HG02870 (cell line): ENCODE results near the gene ZNF660.

Experiments
- ATAC-seq: cut with Tn5 transposase; IDR thresholded peaks from one replicate; pipeline ENCODE4 v1.9.1; 2021; ENCODE audit warnings: mild to moderate bottlenecking, moderate library complexity; ENCODE audit not compliant: unreplicated experiment

ZNF660 gene

GRCh38 chr3:44628716-44629115, 44.0 kb downstream of the ZNF660 start:
- ATAC-seq: no peak

GRCh38 chr3:44632193-44632592, 47.4 kb downstream of the ZNF660 start:
- ATAC-seq: no peak

DNA sequence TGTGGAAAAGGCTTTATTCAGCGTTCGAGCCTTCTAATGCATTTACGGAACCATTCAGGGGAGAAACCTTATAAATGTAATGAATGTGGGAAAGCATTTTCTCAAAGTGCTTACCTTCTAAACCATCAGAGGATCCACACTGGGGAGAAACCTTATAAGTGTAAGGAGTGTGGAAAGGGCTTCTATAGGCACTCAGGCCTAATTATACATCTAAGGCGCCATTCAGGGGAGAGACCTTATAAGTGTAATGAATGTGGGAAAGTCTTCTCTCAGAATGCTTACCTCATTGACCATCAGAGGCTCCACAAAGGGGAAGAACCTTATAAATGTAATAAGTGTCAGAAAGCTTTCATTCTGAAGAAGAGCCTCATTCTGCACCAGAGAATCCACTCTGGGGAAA, 57.6 kb downstream of the ZNF660 start:
- no peak for ATAC-seq

- no peak for ATAC-seq
Measured at GRCh38 chr3:44643024-44643423, 58.3 kb downstream of the ZNF660 start.

DNA sequence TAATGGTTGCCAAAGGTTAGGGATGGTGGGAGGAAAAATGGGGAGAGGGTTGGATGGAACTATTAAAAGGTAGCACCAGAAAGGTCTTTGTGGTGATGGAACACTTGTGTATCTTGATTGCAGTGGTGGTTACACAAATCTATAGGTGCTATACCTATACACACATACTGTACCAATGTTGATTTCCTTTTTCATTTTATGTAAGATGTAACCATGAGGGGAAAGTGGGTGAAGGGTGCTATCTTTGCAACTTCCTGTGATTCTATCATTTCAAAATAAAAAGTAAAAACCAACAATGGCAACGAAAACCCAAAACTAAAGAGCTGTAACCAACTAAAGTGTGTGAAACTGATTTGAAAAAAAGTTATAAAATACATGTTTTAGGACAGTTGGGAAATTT, 63.0 kb downstream of the ZNF660 start:
- no peak for ATAC-seq

DNA sequence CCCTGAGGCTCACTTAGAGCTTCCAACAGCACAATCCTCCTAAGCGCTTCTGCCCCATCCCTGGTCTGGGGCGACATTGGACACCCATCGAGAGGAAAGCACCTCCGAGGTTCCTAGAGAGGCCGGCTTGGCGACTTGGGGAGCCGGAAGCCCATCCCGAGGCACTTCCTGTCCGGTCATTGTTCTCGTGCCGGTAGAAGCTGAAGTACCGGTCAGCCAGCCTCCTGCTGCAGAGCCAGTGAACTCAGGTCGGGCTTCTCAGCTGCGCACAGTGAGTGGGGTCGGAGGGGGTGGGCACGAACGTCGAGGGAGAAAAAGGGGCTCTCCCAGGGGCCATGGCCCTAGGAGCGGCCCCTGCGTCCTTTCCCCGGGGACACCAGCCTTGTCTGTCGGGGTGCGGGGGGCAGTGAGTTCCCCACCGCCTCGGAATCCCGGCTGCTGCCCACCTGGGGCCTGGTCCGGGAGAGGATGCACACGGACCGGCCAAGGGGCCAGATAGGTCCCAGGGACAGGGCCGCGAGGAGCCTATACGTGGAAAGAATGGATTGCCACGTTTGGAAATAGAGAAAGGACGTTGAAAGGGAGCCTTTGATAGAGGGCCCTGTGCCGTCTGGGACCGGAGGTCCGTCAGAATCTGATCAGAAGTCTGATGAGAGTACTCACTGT, 63.9 kb downstream of the ZNF660 start, which contains the start of gene ZNF35:
Gene ZNF35, plus strand, starts transcription at position 169 of the 666 bp plus-strand sequence. CDS start 2,336 bp downstream, outside the sequence.
- ATAC-seq: peak; percentile 95
